HG02840 (cell line): ENCODE results near the gene MSMP.

Experiments used
- ATAC-seq: cut with Tn5 transposase; IDR thresholded peaks from one replicate; pipeline ENCODE4 v1.9.1; 2021; ENCODE audit warnings: mild to moderate bottlenecking, moderate library complexity, moderate number of reproducible peaks; ENCODE audit not compliant: unreplicated experiment, low FRiP score

MSMP gene

DNA sequence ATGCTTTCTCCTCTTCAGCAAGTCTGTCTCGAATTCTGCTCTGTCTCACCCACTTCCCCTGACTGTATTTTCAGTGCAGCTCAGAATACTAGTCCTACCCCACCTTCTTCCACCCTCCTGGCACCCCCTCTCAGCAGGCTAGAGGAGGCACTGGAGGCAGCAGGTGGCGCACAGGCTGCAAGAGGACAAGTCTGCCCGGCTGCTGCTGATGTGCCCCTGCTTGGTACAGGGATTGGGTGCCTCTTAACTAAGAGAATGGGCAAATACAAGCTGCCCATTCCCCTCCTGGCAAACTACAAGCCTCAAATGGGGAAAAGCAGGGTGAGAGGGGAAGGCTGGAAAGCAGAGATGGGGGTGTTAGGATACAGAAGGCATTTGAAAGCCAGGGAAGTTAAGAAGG lies 27.1 kb downstream of the MSMP start:
- ATAC-seq: no peak

DNA sequence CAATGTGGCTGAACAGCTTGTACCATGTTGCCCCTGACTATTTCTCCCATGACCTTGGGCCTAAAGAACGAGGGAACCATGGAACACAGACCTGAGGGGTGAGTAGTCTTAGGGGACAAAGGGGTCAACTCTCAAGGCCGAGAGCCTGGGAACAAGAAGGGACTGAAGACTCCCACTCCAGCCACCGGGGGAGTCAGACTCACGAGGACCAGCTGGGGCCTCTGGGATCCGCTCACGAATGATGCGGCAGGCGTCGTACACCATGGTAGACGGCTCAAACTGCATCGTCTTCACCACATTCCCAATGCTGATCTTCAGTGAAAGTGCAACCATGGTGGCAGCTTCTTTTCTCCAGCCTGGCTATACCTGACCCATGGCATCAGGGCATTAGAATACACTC lies 28.7 kb downstream of the MSMP start:
- ATAC-seq: no peak

DNA sequence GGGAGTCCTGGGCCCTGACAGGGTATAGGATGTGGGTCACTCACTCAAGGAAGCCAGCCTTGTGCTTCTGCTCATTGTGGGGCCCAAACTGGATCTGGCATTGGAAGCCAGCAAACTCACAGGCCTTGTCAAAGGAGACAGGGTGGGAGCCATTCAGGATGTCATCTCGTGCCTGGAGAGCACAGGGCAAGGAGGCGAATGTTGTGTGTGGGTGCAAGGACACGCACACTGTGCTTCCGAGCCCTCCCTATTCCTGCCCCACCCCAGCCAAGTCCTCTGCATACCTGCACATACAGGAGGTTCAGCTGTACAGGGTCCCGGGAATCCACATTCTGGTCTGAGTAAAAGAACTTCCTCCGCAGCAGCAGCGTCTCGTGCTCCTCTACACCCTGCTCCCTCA lies 30.2 kb downstream of the MSMP start:
- no peak for ATAC-seq

DNA sequence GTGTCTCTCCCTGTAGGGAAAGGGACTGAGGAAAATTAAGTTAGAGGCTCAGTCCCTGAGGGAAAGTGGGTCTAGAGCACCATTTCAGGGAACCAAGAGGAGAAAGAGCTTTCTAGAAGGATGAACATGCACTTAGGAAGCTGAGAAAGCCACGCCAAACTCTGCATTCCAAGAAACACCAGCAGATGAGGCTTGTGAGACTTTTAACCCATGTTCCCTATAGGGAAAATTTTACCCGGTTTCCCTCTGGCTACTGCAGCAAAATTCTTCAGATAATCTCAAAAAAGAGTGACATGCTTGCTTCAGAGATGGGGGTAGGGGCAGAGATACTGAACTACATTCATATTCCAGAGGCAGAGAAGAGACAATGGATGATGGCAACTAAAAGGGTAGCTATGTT lies 30.6 kb downstream of the MSMP start:
- no peak for ATAC-seq

DNA sequence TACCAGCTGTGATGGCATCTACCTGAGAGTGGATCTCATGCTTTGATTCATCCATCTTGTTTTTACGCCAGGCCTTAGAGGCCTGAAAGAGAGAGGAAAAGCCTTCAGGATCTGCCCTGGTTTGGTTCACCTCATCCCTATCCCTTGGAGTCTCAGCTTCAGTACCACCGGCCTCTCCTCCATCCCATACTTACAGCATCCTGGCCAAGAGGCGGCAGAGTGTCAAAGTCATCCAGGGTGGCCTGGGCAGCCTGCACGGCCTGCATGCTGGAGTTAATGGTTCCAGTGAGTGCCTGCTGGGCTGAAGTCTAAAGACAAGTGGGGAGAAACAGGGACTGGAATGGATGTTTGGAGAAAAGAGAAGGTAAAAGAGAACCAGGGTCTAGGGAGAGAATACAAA lies 34.5 kb downstream of the MSMP start:
- ATAC-seq: no peak

DNA sequence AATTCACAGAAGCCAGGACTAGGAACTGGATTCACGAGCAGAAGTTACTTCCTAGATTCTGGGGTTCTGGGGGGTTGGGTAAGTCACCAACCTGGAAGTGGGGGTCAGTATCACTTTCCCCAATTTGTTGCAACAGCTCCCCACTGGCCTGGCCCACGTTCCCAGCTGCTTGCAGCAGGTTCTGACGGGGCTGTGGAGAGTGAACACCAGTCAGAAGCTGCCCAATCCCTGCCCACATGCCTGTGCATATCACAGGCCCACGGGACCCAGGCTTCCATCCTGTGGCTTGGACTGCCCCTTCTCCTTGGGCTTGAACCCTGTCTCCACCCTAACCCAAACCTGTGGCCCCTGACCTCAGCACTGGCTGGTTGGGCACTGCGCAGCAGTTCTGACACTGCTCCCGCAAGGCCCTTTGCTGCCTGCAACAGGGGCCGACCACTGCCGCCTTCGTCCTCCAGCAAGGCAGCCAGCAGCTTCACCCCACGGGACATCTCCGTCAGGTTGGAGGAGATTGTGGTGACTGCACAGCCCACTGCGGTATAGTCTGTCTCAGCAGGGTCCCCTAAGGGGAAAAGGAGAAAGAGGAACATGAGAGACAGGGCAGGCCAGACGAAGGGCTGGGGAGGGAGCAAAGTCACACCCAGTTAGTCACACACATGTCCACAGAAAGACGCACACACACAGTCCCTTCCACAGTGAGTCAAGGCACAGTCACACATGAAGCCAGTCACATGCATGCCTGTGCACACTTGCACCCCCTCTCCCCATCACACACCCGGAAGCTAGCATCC lies 35.2 kb downstream of the MSMP start:
- ATAC-seq: no peak

DNA sequence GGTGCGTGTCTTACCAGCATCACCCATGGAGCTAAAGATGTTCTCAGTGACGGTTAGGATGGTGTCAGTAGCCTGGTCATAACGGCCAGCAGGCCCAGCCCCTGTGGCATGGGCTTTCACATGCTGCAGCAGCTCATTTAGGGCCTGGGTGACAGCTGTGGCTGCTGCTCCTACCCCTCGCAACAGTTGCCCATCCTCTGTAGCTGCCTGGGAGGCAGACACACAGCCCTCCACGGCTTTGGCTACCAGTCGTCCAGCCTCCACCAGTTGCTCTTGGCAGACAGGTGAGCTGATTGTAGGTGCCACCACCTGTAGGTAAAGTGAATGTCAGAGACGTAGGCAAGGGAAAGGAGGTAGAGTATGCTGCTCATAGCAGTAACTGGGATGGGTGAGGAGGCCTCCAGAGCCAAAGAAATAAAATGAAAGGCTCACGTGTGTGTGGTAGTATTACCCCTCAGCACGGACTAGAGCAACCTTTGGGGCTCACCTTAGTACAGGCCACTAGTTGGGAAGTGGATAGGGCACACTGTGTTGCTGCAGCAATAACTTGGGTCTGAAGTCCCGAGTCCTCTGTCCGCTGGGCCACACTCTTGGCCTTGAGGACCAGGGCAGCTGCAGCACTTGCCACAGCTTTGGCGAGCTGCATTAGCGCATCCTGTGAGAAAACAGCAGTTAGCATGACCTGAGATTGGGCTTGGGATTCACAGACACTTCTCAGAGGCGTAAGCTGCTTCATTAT lies 36.8 kb downstream of the MSMP start:
- ATAC-seq: no peak

DNA sequence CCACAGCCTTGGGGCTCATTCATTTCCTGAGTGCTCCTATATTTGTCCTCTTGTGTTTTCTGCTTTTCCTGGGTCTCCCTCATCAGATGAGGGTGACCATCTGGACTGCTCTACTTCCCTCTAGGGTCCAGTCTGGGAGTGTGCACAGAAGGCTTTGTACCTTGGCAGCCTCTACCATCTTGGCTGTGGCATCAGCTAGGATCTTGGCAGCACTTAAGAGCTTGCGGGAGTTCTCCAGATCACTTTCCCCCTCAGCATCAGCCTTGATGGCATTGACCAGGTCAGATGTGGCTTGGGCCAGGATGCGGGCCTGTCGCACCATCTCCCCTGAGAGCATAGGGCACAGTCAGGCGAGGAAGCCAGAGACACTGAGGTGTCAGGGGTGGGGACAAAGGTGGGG lies 37.8 kb downstream of the MSMP start:
- ATAC-seq: no peak

DNA sequence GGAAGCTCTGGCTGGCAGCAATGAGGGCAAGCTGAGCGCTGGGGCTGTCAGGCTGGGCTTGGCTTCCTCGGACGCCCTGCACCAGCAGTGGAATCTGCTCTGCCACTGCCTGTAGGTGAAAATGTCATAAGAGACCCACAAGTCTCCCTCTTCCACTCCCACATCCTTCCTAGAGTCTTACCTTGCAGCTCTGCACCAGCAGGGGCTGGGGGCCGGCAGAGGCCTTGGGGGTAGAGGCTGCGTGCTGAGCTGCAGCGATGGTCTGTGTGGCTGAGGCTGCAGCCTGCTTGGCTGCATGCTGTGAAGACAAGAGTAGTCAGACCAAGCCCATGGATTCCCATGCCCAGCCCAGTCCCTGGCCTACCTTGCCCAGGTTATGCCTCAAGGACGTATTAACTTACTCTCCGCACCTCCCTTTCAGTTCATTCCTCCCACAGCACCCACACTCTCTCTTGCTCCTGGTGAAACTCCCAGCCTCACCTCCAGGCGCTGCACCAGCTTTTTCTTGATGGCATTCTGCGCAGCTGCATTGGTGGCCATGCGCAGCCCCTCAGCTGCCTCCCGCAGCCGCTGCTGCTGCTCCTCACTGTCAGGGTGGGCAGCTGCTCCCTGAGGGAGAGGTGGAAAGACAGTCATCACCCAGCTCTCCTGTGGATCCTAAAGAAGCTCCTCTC lies 39.4 kb downstream of the MSMP start:
- no peak for ATAC-seq

DNA sequence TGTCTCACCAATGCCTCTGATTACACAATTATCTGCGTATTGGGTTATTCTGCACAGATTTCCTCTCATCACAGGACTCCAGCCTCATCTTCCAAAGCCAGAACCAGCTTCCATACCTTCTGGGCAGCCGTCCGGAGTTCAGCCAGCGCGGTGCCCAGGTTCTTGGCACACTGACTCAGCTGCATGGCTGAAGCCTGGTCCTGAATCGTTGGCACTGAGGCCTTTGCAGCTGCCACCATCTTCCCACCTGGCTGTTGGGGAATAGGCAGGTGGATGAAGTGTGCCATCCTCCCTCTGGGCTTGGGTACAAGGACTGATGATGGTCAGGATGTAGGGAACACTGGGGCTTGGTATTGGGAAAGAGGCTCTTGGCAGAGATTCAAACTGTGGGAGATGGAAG lies 40.0 kb downstream of the MSMP start:
- ATAC-seq: no peak

DNA sequence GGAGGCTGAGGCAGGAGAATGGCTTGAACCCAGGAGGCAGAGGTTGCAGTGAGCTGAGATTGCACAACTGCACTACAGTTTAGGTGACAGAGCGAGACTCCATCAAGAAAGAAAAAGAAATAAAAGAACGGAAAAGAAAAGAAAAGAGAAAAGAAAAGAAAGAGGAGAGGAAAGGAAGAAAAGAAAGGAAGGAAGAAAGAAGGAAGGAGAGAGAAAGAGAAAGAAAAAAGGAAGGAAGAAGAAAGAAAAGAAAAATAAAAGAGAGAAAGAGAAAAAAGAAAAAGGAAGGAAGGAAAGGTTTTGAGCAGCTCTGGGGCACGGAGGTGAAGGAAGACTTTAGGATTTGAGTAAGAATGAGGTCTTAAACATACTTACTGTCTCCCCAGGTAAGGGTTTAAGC lies 40.5 kb downstream of the MSMP start:
- ATAC-seq: no peak

DNA sequence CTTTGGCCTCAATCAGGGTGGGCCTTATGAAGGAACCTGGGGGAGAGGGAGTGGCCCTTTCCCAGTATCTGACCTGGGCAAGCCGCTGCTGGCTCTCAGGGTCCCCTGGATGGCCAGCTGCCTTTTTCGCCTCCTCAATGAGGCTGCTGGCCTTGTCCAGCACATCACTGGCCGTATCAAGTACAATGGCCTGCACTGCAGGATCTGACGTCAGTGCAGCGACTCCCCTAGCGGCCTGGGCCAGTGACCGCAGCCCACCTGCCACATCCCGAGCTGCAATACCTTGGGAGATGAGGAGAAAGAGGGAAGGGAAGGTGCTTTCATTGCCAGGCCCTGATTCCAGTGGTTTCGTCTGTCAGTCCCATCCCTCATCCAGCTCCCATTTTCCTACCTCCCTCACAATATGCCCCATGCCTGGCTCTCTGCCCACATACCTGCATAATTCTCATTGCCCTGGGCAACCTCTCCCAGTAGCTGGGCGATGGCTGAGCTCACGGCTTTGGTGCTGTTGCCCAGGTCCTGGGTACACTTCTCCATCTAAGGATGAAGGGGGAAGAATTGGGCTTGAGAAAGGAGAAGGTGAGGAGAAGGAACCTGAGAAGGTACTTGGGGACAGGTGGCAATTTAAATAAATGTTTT lies 41.2 kb downstream of the MSMP start:
- no peak for ATAC-seq

DNA sequence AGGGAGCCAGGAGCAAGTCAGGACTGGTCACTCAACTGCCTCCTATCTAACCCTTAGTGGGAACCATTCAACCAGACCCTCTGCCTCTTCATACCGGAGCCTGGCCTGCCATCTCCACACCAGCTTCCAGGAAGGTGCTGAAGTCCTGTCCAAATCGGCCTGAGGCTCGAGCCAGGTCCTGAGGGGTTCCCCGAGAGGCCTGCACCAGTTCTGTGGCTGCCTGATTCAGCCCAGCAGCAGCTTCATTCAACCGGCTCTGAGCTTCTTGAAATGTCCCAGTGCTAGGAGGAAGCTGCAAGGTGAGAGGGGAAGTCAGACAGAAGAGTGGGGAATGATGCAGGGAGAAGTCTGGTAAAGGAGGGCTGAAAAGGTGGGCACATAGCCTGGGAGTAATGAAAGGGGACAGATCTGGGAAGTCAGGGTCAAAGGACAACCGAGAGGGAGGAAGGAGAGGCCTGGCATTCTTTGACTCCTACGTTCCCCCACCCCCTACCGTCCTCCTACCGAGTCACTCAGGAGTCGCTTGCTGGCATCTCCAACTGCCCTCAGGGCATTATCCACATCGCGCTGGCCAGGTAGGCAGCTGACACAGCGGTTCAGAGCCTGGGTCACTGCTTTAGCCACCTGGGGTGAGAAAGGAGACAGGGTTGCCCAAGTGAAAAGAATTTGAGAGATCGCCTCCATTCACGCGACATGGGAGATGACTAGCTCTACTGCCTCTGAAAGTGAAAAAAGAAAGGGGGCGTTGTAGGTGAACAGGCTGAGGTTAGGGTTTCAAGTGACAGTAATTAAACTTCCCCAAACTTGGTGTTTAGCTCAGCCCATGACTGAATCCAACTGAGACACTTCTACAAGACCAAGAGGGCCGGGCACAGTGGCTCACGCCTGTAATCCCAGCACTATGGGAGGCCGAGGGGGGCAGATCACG lies 42.3 kb downstream of the MSMP start:
- no peak for ATAC-seq

DNA sequence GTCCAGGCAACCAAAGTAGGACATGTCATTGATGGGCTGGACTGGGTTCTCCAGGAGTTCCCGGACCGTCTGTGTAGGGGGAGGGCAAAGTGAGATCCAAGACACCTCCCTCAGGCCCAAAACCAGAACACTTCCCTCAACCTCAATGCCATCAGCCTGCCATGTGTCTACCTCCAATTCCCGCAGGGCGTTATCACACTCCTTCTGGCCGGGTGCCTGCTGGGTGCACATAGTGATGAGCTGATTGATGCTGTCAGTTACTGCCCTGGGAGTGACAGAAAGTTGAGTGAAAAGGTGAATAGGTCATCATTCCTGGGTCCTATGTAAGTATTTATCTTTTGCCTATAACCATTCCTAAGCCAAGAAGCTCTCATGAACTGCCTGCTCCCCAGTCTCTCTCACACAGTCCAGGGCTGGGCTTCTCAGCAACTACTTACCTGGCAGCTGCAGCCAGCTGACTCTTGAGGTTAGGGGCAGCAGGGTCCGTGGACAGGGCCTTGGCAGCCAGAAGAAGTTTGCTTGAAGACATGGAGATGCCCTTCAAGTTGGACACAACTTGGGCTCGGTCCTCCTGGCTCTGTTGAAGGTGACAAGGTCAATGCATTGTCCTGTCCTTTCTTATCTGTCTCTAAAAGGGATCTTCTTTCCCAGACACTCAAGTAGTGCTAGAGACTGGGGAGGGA lies 43.1 kb downstream of the MSMP start:
- no peak for ATAC-seq

DNA sequence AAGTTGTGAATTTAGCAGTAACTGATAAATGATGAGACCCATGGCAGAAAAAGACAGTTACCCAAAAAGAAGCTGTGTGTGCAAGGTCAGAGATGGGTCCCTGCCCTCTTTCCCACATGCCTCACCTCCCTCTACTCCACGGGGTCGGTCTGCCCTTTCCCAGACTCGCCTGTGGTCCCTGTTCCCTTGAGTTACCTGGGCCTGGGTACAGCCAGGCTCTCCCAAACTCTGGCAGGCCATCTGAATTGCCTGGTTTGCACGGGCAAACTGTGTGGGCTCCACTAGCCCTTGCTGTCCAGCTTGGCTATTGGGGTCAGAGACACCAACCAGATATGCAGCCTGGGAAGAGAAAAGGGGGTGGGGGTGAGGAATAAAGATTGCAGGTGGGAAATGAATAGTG lies 45.9 kb downstream of the MSMP start:
- ATAC-seq: no peak

DNA sequence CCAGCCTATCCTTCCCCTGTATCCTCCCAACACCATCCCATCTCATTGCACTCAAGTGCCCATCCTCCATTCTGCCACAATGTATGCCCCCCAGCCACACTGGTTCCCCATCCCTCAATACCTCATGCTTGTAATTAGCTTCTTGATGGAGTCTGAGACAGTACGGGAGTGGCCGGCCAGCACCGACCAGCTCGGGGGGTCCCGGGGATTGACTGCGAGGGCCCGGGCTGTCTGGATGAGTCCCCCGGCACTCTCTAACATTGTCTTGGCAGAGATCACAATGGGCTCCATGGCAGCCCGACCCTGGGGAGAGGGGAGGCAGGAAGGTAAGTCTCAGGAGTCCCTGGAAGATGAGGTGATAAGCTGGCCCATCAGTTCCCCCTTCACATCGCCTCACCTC lies 47.1 kb downstream of the MSMP start:
- no peak for ATAC-seq

DNA sequence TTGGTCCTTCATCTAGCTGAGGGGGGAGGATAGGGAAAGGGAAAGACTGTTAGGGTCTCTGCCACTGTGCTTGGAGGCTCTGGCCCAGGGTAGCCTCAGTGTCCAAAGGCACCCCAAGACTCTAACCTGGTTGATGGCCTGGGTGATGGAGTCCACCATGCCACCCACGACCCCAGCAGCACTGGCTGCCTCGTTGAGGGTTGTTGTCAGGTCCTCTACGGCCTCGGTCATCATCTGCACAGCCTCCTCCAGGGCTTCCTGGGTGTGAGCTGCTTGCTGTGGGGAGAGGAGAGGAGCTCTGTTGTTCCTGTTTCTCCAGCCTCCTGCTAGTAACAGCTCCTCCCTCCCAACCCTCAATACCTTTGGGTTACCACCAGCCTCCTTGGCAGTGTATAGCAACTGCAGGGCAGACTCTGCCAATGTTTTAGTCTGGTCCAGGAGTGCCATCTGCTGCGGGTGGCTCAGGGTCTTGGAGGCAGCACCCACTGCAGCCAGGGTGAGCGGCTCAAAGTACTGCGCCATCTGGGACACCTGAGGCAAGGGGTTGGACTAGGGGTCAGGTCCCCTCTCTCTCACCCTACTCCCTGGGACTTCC lies 48.1 kb downstream of the MSMP start:
- no peak for ATAC-seq

DNA sequence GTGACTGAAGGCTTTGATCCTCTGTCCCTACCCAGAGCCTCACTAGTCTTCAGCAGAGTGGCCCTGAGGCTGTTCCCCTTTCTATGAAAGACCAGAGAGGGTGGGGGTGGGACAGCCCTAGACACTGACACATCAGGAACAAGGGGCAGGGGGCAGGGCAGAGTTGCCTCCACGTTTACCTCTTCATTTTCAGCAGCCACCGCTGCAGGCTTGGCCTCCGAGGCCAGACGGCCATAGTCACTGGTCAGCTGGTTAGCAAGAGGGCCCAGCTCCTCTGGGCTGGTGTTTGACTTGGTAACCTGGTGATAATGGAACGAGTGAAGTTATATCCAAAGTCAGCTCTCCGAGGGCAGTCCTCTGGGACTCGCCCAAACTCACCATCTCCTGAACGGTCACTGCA lies 48.7 kb downstream of the MSMP start:
- no peak for ATAC-seq
